ENCODE data around the gene PNPO. TPM values are rescaled to one million over a fixed set of nuclear protein-coding genes. Genes with fewer than 3 reads are reported as not detected.
"Not testable (repeated sequence)": the region's sequence is repeated elsewhere in the genome, so short reads cannot be mapped to it uniquely, and the experiment has no call there.

The PNPO gene
- total RNA-seq, 2 donors from 2014 or later: 18.4 to 30.1 TPM

DNA sequence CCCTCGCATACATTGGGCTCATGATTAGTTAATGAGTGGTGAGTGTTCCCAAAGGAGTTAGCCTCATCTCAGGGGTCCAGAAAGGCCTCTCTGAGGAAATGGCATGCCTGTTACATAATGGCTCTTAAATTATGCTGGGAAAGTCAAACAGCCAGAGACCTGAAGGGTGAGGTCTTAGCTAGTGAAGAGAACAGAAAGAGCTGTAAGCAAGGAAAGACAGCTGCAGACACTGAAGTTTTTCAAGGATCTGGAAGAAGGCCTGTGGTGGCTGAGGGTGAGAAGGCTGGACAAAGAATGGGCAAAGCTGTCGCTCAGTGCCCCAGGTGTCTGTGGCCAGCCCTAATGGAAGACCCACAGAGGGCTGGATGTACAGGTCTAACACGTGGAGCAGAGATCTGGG is 34.9 kb upstream of the PNPO start:
- Mint-ChIP-seq H3K27me3 (ENCODE audit: low read depth) (no peaks in the 10 kb centered on the region), H3K4me3 (no peak overlapping the region), H3K36me3 (ENCODE audit: insufficient read depth in 2 of 2) (peaks cover 0 to 2% of the 10 kb centered on the region in 2 donors), H3K4me1 (ENCODE audit: low read depth) (peaks cover 16% of the 10 kb centered on the region), H3K27ac (no peak overlapping the region), H3K9me3 (no peaks in the 10 kb centered on the region)
- ATAC-seq (replicated peaks in 1 of 2): no peak
- DNase-seq: no peak

- DNase-seq (no peak), ATAC-seq (replicated peaks in 1 of 2) (no peak)
- H3K36me3 Mint-ChIP-seq (ENCODE audit: insufficient read depth in 2 of 2): peaks cover 0 to 2% of the 10 kb centered on the region in 2 donors
- H3K27ac Mint-ChIP-seq: no peak overlapping the region
- no peaks in the 10 kb centered on the region for H3K27me3 Mint-ChIP-seq (ENCODE audit: low read depth)
- no peak overlapping the region for H3K4me3 Mint-ChIP-seq
- peaks cover 5% of the 10 kb centered on the region for H3K4me1 Mint-ChIP-seq (ENCODE audit: low read depth)
- no peaks in the 10 kb centered on the region for H3K9me3 Mint-ChIP-seq
Observed at GRCh38 chr17:47907932-47908562, 33.3 kb upstream of the PNPO start.

- H3K4me1 Mint-ChIP-seq (ENCODE audit: low read depth): peaks cover 6% of the 10 kb centered on the region
- peaks cover 3 to 4% of the 10 kb centered on the region in 2 donors for H3K36me3 Mint-ChIP-seq (ENCODE audit: insufficient read depth in 2 of 2)
- no peaks in the 10 kb centered on the region for H3K9me3 Mint-ChIP-seq
- DNase-seq (no peak), ATAC-seq (replicated peaks in 1 of 2) (no peak)
- H3K27ac Mint-ChIP-seq: peak overlapping the region; percentile 15
- no peak overlapping the region for H3K4me3 Mint-ChIP-seq
- no peaks in the 10 kb centered on the region for H3K27me3 Mint-ChIP-seq (ENCODE audit: low read depth)
Observed at GRCh38 chr17:47913050-47913449, 28.3 kb upstream of the PNPO start.

- Mint-ChIP-seq H3K4me1 (ENCODE audit: low read depth) (peaks cover 10% of the 10 kb centered on the region), H3K27me3 (ENCODE audit: low read depth) (no peaks in the 10 kb centered on the region), H3K4me3 (no peak overlapping the region), H3K27ac (no peak overlapping the region), H3K36me3 (ENCODE audit: insufficient read depth in 2 of 2) (peaks cover 3 to 5% of the 10 kb centered on the region in 2 donors), H3K9me3 (no peaks in the 10 kb centered on the region)
- DNase-seq (no peak), ATAC-seq (replicated peaks in 1 of 2) (no peak)
Observed at GRCh38 chr17:47914306-47914948, 26.9 kb upstream of the PNPO start.

DNA sequence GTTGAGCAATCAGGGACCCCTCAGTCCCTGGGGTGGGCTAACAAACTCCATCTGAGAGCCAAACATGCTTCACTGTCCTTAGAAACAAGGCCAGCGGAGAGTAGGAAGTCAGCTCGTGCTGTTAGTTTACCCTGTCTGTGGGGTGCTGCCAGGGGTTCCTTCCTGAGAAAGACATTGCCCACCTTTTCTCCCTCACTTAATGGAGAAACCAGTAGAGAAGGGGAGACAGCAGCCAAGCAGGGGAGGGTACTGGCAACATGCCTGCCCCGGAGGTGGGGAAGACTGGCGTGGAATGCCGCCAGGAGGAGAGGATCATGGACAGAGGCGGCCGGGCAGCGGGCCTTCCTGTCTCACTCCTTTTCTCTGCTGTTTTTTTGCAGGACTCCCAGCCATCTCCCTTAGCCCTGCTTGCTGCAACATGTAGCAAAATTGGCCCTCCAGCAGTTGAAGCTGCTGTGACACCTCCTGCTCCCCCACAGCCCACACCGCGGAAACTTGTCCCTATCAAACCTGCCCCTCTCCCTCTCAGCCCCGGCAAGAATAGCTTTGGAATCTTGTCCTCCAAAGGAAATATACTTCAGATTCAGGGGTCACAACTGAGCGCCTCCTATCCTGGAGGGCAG is 25.5 kb upstream of the PNPO start:
- H3K9me3 Mint-ChIP-seq: no peaks in the 10 kb centered on the region
- no peak overlapping the region for H3K27ac Mint-ChIP-seq
- ATAC-seq (replicated peaks in 1 of 2) (no peak), DNase-seq (no peak)
- no peaks in the 10 kb centered on the region for H3K27me3 Mint-ChIP-seq (ENCODE audit: low read depth)
- peaks cover 7 to 8% of the 10 kb centered on the region in 2 donors for H3K36me3 Mint-ChIP-seq (ENCODE audit: insufficient read depth in 2 of 2)
- peaks cover 10% of the 10 kb centered on the region for H3K4me1 Mint-ChIP-seq (ENCODE audit: low read depth)
- no peak overlapping the region for H3K4me3 Mint-ChIP-seq

GRCh38 chr17:47916489-47917208 is 24.7 kb upstream of the PNPO start:
- H3K4me3 Mint-ChIP-seq: no peak overlapping the region
- peaks cover 10% of the 10 kb centered on the region for H3K4me1 Mint-ChIP-seq (ENCODE audit: low read depth)
- ATAC-seq (replicated peaks in 1 of 2) (no peak), DNase-seq (no peak)
- H3K27me3 Mint-ChIP-seq (ENCODE audit: low read depth): no peaks in the 10 kb centered on the region
- H3K27ac Mint-ChIP-seq: no peak overlapping the region
- peaks cover 7 to 8% of the 10 kb centered on the region in 2 donors for H3K36me3 Mint-ChIP-seq (ENCODE audit: insufficient read depth in 2 of 2)
- no peaks in the 10 kb centered on the region for H3K9me3 Mint-ChIP-seq

GRCh38 chr17:47917581-47917980 is 23.8 kb upstream of the PNPO start:
- H3K9me3 Mint-ChIP-seq: no peaks in the 10 kb centered on the region
- peaks cover 10% of the 10 kb centered on the region for H3K4me1 Mint-ChIP-seq (ENCODE audit: low read depth)
- ATAC-seq (replicated peaks in 1 of 2) (no peak), DNase-seq (no peak)
- no peaks in the 10 kb centered on the region for H3K27me3 Mint-ChIP-seq (ENCODE audit: low read depth)
- H3K36me3 Mint-ChIP-seq (ENCODE audit: insufficient read depth in 2 of 2): peaks cover 7 to 8% of the 10 kb centered on the region in 2 donors
- H3K4me3 Mint-ChIP-seq: no peak overlapping the region
- H3K27ac Mint-ChIP-seq: no peak overlapping the region

DNA sequence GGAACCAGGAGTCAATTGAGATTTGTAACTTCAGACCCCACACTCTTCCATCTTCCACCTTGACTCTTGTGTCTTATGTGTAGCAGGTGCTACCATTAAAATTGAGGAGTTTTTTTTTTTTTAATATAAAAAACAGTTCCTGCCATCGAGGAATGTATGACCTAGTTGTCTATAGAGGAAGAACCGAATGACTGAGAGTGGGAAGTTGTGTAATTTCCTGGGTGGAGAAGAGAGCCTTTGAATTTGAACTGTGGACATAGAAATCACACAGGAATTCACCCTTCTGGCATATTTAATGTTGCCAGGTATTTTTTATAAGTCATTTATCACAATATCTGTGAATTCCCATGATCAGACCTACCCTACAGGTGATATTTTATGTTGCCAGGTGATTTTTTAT is 23.4 kb upstream of the PNPO start:
- Mint-ChIP-seq H3K36me3 (ENCODE audit: insufficient read depth in 2 of 2) (peaks cover 7 to 8% of the 10 kb centered on the region in 2 donors), H3K4me1 (ENCODE audit: low read depth) (peaks cover 10% of the 10 kb centered on the region), H3K27me3 (ENCODE audit: low read depth) (no peaks in the 10 kb centered on the region), H3K9me3 (no peaks in the 10 kb centered on the region), H3K27ac (no peak overlapping the region), H3K4me3 (no peak overlapping the region)
- no peak for DNase-seq
- ATAC-seq (replicated peaks in 1 of 2): no peak

- ATAC-seq (replicated peaks in 1 of 2): no peak
- Mint-ChIP-seq H3K27ac (no peak overlapping the region), H3K36me3 (ENCODE audit: insufficient read depth in 2 of 2) (peaks cover 8 to 10% of the 10 kb centered on the region in 2 donors)
Observed at GRCh38 chr17:47918991-47919390, 22.4 kb upstream of the PNPO start.

GRCh38 chr17:47919889-47920288 is 21.5 kb upstream of the PNPO start:
- H3K9me3 Mint-ChIP-seq; H3K27me3 Mint-ChIP-seq (ENCODE audit: low read depth); DNase-seq; ATAC-seq (replicated peaks in 1 of 2); H3K4me3 Mint-ChIP-seq: not testable (repeated sequence)
- Mint-ChIP-seq H3K36me3 (ENCODE audit: insufficient read depth in 2 of 2) (peaks cover 8 to 11% of the 10 kb centered on the region in 2 donors), H3K27ac (peak overlapping the region; percentile 77), H3K4me1 (ENCODE audit: low read depth) (peaks cover 10% of the 10 kb centered on the region)

More at GRCh38 chr17:47918991-47919390, 22.4 kb upstream of the PNPO start:
- H3K4me1 Mint-ChIP-seq (ENCODE audit: low read depth): peaks cover 10% of the 10 kb centered on the region
- H3K4me3 Mint-ChIP-seq: no peak overlapping the region
- DNase-seq: no peak
- H3K27me3 Mint-ChIP-seq (ENCODE audit: low read depth): no peaks in the 10 kb centered on the region
- no peaks in the 10 kb centered on the region for H3K9me3 Mint-ChIP-seq

- ATAC-seq (replicated peaks in 1 of 2) (no peak), DNase-seq (no peak)
- H3K9me3 Mint-ChIP-seq: no peaks in the 10 kb centered on the region
- no peak overlapping the region for H3K4me3 Mint-ChIP-seq
- peaks cover 9% of the 10 kb centered on the region for H3K4me1 Mint-ChIP-seq (ENCODE audit: low read depth)
- peaks cover 8 to 23% of the 10 kb centered on the region in 2 donors for H3K36me3 Mint-ChIP-seq (ENCODE audit: insufficient read depth in 2 of 2)
- no peak overlapping the region for H3K27ac Mint-ChIP-seq
- H3K27me3 Mint-ChIP-seq (ENCODE audit: low read depth): no peaks in the 10 kb centered on the region
Observed at GRCh38 chr17:47924785-47925677, 16.3 kb upstream of the PNPO start.

DNA sequence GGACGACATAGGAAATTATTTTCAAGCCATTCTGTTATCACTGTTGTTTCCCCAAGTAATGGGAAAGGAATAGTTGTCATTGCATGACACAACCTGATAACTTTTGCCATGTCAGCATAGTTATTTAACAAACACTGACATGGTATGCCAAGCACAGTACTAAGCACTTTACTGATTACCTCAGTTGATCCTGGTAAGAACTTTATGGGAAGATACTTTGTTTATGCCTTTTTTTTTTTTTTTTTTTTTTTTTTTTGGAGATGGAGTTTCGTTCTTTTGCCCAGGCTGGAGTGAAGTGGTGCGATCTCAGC is 15.7 kb upstream of the PNPO start:
- Mint-ChIP-seq H3K27me3 (ENCODE audit: low read depth) (no peaks in the 10 kb centered on the region), H3K9me3 (no peaks in the 10 kb centered on the region), H3K36me3 (ENCODE audit: insufficient read depth in 2 of 2) (peaks cover 8 to 21% of the 10 kb centered on the region in 2 donors), H3K27ac (no peak overlapping the region), H3K4me3 (no peak overlapping the region), H3K4me1 (ENCODE audit: low read depth) (peaks cover 9% of the 10 kb centered on the region)
- DNase-seq (no peak), ATAC-seq (replicated peaks in 1 of 2) (no peak)
